Liver (tissue), 9 donors: Measurements from ENCODE around the gene GSPT1. TPM values are rescaled to one million over a fixed set of nuclear protein-coding genes. Genes with fewer than 3 reads are reported as not detected.

ENCODE experiments used
- DNase-seq: peaks from one replicate; pipeline ENCODE4 v3.0.0-alpha.2; 2017; ENCODE audit warnings: low spot score
- H3K27ac ChIP-seq, 2 donors: one replicate each; pipeline ENCODE4 v1.7.0; 2013; ENCODE audit warnings: inconsistent platforms in 2 of 2, low read length in 2 of 2, control low read depth in 1 of 2, low read depth in 1 of 2, mild to moderate bottlenecking in 1 of 2
- H3K27me3 ChIP-seq, 4 donors: one replicate each; pipeline versions ENCODE4 v1.6.1 to v1.7.0; 2013; ENCODE audit warnings: low read length in 3 of 4, inconsistent platforms in 1 of 4, mild to moderate bottlenecking in 1 of 4, moderate library complexity in 1 of 4; ENCODE audit not compliant: control insufficient read depth in 4 of 4, insufficient read depth in 4 of 4
- H3K36me3 ChIP-seq, 4 donors: one replicate each; pipeline versions ENCODE4 v1.6.1 to v1.7.0; 2013; ENCODE audit warnings: low read length in 3 of 4, mild to moderate bottlenecking in 3 of 4, low read depth in 1 of 4, moderate library complexity in 1 of 4; ENCODE audit not compliant: control insufficient read depth in 4 of 4, insufficient read depth in 3 of 4
- H3K4me1 ChIP-seq, 4 donors: one replicate each; pipeline versions ENCODE4 v1.6.1 to v1.7.0; 2013; ENCODE audit warnings: low read length in 3 of 4, mild to moderate bottlenecking in 3 of 4, moderate library complexity in 1 of 4; ENCODE audit not compliant: control insufficient read depth in 4 of 4, insufficient read depth in 4 of 4
- H3K4me3 ChIP-seq, 3 donors: one replicate each; pipeline versions ENCODE4 v1.6.1 to v1.7.0; 2013; ENCODE audit warnings: low read length in 3 of 3, control low read depth in 1 of 3, low read depth in 1 of 3, mild to moderate bottlenecking in 1 of 3
- H3K9ac ChIP-seq, 2 donors: one replicate each; pipeline ENCODE4 v1.7.0; 2013; ENCODE audit warnings: low read length in 2 of 2, mild to moderate bottlenecking in 2 of 2, moderate library complexity in 2 of 2, control low read depth in 1 of 2, low read depth in 1 of 2
- H3K9me3 ChIP-seq, 4 donors: one replicate each; pipeline versions ENCODE4 v1.6.1 to v1.7.0; 2013; ENCODE audit warnings: low read length in 3 of 4; ENCODE audit not compliant: control insufficient read depth in 4 of 4
- EGR1 ChIP-seq, 2 donors: IDR thresholded peaks; 2 replicates each; pipeline ENCODE4 v1.6.1; 2016 to 2018; ENCODE audit warnings: antibody characterized with exemption in 2 of 2, low read depth in 2 of 2
- FOXA1 ChIP-seq: IDR thresholded peaks from 2 replicates; pipeline ENCODE4 v1.6.1; 2016; ENCODE audit warnings: antibody characterized with exemption
- FOXA2 ChIP-seq: IDR thresholded peaks from 2 replicates; pipeline ENCODE4 v1.6.1; 2016; ENCODE audit warnings: antibody characterized with exemption
- GABPA ChIP-seq, 2 donors: IDR thresholded peaks in 1 of 2; conservative IDR thresholded peaks in 1 of 2; 2 replicates each; pipeline ENCODE4 v1.6.1; 2016; ENCODE audit warnings: antibody characterized with exemption in 2 of 2, mild to moderate bottlenecking in 1 of 2, moderate library complexity in 1 of 2
- HNF4A ChIP-seq, 2 donors: conservative IDR thresholded peaks; 2 replicates each; pipeline ENCODE4 v1.6.1; 2016; ENCODE audit warnings: antibody characterized with exemption in 2 of 2, mild to moderate bottlenecking in 2 of 2
- HNF4G ChIP-seq: IDR thresholded peaks from 2 replicates; pipeline ENCODE4 v1.6.1; 2016; ENCODE audit warnings: antibody characterized with exemption
- JUND ChIP-seq, 2 donors: IDR thresholded peaks; 2 replicates each; pipeline ENCODE4 v1.6.1; 2016; ENCODE audit warnings: antibody characterized with exemption in 2 of 2
- NR2F2 ChIP-seq: IDR thresholded peaks from 2 replicates; pipeline ENCODE4 v1.6.1; 2016; ENCODE audit warnings: antibody characterized with exemption
- RAD21 ChIP-seq, 2 donors: IDR thresholded peaks; 2 replicates each; pipeline ENCODE4 v1.6.1; 2016; ENCODE audit warnings: antibody characterized with exemption in 2 of 2, mild to moderate bottlenecking in 2 of 2
- REST ChIP-seq: IDR thresholded peaks from 2 replicates; pipeline ENCODE4 v1.6.1; 2016; ENCODE audit warnings: antibody characterized with exemption, mild to moderate bottlenecking
- RXRA ChIP-seq, 2 donors: IDR thresholded peaks; 2 replicates each; pipeline ENCODE4 v1.6.1; 2017 to 2018; ENCODE audit warnings: antibody characterized with exemption in 2 of 2, mild to moderate bottlenecking in 1 of 2
- SP1 ChIP-seq: IDR thresholded peaks from 2 replicates; pipeline ENCODE4 v1.6.1; 2018; ENCODE audit warnings: antibody characterized with exemption, mild to moderate bottlenecking
- TAF1 ChIP-seq: conservative IDR thresholded peaks from 2 replicates; pipeline ENCODE4 v1.6.1; 2016; ENCODE audit warnings: antibody characterized with exemption, mild to moderate bottlenecking
- YY1 ChIP-seq: IDR thresholded peaks from 2 replicates; pipeline ENCODE4 v1.6.1; 2016; ENCODE audit warnings: antibody characterized with exemption, mild to moderate bottlenecking
- ZBTB33 ChIP-seq: IDR thresholded peaks from 2 replicates; pipeline ENCODE4 v1.6.1; 2016; ENCODE audit warnings: antibody characterized with exemption
- WGBS: extraction: QIAGEN DNeasy Blood & Tissue Kit; methylation state at CpG from one replicate; pipeline ENCODE4 v1.1.7; 2013; 5-methylcytosine and 5-hydroxymethylcytosine counted together
- polyA plus RNA-seq, 2 donors: library from polyadenylated mRNA; stranded (reverse) in 1 of 2; unstranded in 1 of 2; fragments of 200-250 nt in 1 of 2; fragments of >200 nt in 1 of 2; fragmentation: Nextera tagmentation in 1 of 2; extraction: Ambion mirVana in 1 of 2; gene quantifications; one replicate each; pipeline versions ENCODE4 v1.2.1 to v1.2.3, GENCODE V29; 2013 to 2015
- total RNA-seq, 2 donors: library from RNA; depleted of rRNA; stranded (reverse); fragments of >200 nt; gene quantifications; one replicate each; pipeline ENCODE4 v1.2.3, GENCODE V29; 2014
- TF ChIP-seq, protein P1 (sequence below): IDR thresholded peaks from 2 replicates; pipeline ENCODE4 v1.6.1; 2016; ENCODE audit warnings: antibody characterized with exemption
- TF ChIP-seq, protein P2 (sequence below): fragments of 150-350 bp; IDR thresholded peaks from 2 replicates; pipeline ENCODE4 v1.5.1; 2017; ENCODE audit warnings: improper control_type of control experiment, low read depth, low read length; ENCODE audit not compliant: missing input control
- TF ChIP-seq, protein P3 (sequence below): IDR thresholded peaks from 2 replicates; pipeline ENCODE4 v1.6.1; 2016; ENCODE audit warnings: antibody characterized with exemption
- donor health status: healthy.
- donor health status: healthy.
- donor health status: healthy.
- donor health status: healthy.
- donor health status: healthy.

The GSPT1 gene
- total and polyA plus RNA-seq, 4 donors: 24.2 to 67.6 (median 41.9) TPM

DNA sequence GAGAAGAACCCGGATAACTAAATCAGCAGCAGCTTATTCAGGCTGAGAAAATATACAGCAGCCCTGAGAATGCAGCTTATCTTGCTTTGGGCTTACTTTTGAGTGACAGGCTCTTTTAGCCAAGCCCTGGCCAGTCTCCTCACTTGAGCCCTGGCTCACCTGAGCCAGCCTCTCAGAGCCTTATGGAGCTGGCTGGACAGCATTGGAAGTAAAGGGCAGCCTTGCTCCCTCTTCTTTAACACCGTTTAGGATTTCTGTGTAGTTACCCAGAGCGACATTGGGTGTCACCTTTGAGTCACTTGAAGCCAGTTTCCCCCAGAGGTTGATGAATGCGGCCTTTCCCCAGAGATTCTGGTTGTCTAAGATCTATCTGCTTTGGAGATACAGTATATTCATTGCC is 33.8 kb upstream of the GSPT1 start:
- no peak overlapping the region for H3K4me3 ChIP-seq
- no peak overlapping the region for H3K27ac ChIP-seq
- H3K9ac ChIP-seq: no peak overlapping the region
- WGBS: 22% methylated on average over 4 of the region's 4 CpGs
- H3K36me3 ChIP-seq: no peaks in the 10 kb centered on the region
- no peaks in the 10 kb centered on the region for H3K27me3 ChIP-seq
- TF ChIP-seq RXRA (IDR thresholded peaks at IDR 0.05) (no peak), EGR1 (IDR thresholded peaks at IDR 0.05; ENCODE audit: low read depth in 2 of 2) (no peak), FOXA1 (no peak), NR2F2 (no peak), ZBTB33 (no peak), RAD21 (IDR thresholded peaks at IDR 0.05) (peak; percentile 77 to 81), TAF1 (no peak)
- TF ChIP-seq, protein P1, sequence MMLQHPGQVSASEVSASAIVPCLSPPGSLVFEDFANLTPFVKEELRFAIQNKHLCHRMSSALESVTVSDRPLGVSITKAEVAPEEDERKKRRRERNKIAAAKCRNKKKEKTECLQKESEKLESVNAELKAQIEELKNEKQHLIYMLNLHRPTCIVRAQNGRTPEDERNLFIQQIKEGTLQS: no peak
- TF ChIP-seq, protein P2, sequence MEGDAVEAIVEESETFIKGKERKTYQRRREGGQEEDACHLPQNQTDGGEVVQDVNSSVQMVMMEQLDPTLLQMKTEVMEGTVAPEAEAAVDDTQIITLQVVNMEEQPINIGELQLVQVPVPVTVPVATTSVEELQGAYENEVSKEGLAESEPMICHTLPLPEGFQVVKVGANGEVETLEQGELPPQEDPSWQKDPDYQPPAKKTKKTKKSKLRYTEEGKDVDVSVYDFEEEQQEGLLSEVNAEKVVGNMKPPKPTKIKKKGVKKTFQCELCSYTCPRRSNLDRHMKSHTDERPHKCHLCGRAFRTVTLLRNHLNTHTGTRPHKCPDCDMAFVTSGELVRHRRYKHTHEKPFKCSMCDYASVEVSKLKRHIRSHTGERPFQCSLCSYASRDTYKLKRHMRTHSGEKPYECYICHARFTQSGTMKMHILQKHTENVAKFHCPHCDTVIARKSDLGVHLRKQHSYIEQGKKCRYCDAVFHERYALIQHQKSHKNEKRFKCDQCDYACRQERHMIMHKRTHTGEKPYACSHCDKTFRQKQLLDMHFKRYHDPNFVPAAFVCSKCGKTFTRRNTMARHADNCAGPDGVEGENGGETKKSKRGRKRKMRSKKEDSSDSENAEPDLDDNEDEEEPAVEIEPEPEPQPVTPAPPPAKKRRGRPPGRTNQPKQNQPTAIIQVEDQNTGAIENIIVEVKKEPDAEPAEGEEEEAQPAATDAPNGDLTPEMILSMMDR: peak; percentile 35
- no peaks in the 10 kb centered on the region for H3K9me3 ChIP-seq
- no peak for DNase-seq
- H3K4me1 ChIP-seq: no peaks in the 10 kb centered on the region

- H3K36me3 ChIP-seq: no peaks in the 10 kb centered on the region
- no peaks in the 10 kb centered on the region for H3K9me3 ChIP-seq
- DNase-seq: no peak
- H3K27me3 ChIP-seq: no peaks in the 10 kb centered on the region
- no peak for TF ChIP-seq ZBTB33
- no peak for TF ChIP-seq HNF4G
- TF ChIP-seq JUND (IDR thresholded peaks at IDR 0.05): no peak
- TF ChIP-seq YY1: no peak
- no peak for TF ChIP-seq NR2F2
- TF ChIP-seq, protein P2: no peak
- TF ChIP-seq, protein P1: no peak
- TF ChIP-seq FOXA2: no peak
- no peak for TF ChIP-seq HNF4A (conservative IDR thresholded peaks at IDR 0.05)
- TF ChIP-seq GABPA (IDR thresholded peaks at IDR 0.05 in 1 of 2, conservative IDR thresholded peaks at IDR 0.05 in 1 of 2): no peak
- TF ChIP-seq, protein P3, sequence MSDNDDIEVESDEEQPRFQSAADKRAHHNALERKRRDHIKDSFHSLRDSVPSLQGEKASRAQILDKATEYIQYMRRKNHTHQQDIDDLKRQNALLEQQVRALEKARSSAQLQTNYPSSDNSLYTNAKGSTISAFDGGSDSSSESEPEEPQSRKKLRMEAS: no peak
- no peak for TF ChIP-seq RXRA (IDR thresholded peaks at IDR 0.05)
- TF ChIP-seq SP1: no peak
- TF ChIP-seq RAD21 (IDR thresholded peaks at IDR 0.05): no peak
- TF ChIP-seq REST: no peak
- TF ChIP-seq FOXA1: no peak
- no peak for TF ChIP-seq TAF1
- TF ChIP-seq EGR1 (IDR thresholded peaks at IDR 0.05; ENCODE audit: low read depth in 2 of 2): no peak
- no peak overlapping the region for H3K9ac ChIP-seq
- H3K27ac ChIP-seq: no peak overlapping the region
- H3K4me3 ChIP-seq: no peak overlapping the region
- WGBS: 94% methylated on average over 5 of the region's 5 CpGs
- no peaks in the 10 kb centered on the region for H3K4me1 ChIP-seq
Observed at GRCh38 chr16:11948819-11949218, 33.1 kb upstream of the GSPT1 start.
